GM12878 (cell line): ENCODE measurements around the gene ZDHHC18. TPM values are rescaled to one million over a fixed set of nuclear protein-coding genes. Genes with fewer than 3 reads are reported as not detected.

Experiments used
- CHD2 ChIP-seq: IDR thresholded peaks from 2 replicates; pipeline ENCODE4 v1.6.1; 2011; ENCODE audit warnings: low read depth, low read length, improper control_type of control experiment, borderline replicate concordance
- CUX1 ChIP-seq: IDR thresholded peaks from 2 replicates; pipeline ENCODE4 v1.6.1; 2012; ENCODE audit warnings: improper control_type of control experiment, low read depth, low read length; ENCODE audit not compliant: insufficient replicate concordance
- FOS ChIP-seq: IDR thresholded peaks from 3 replicates; pipeline ENCODE4 v1.6.1; 2011; ENCODE audit warnings: borderline replicate concordance; ENCODE audit not compliant: insufficient read length; ENCODE audit errors: extremely low read depth
- MEF2B ChIP-seq: fragments of 450-650 bp; IDR thresholded peaks from 2 replicates; pipeline ENCODE4 v1.6.1; 2018; ENCODE audit warnings: mild to moderate bottlenecking, moderate library complexity; ENCODE audit not compliant: partially characterized antibody, poor library complexity, severe bottlenecking
- NR2F1 ChIP-seq: fragments of 450-650 bp; conservative IDR thresholded peaks from 2 replicates; pipeline ENCODE4 v1.6.1; 2017; ENCODE audit warnings: mild to moderate bottlenecking
- RELB ChIP-seq: fragments of 450-650 bp; IDR thresholded peaks from 2 replicates; pipeline ENCODE4 v1.6.1; 2017; ENCODE audit warnings: low read depth, mild to moderate bottlenecking, moderate library complexity
- RUNX3 ChIP-seq: IDR thresholded peaks from 2 replicates; pipeline ENCODE4 v1.6.1; 2012; ENCODE audit warnings: low read length, inconsistent platforms
- SKIL ChIP-seq: fragments of 450-650 bp; IDR thresholded peaks from 2 replicates; pipeline ENCODE4 v1.6.1; 2017; ENCODE audit warnings: mild to moderate bottlenecking, low read depth, inconsistent platforms; ENCODE audit not compliant: poor library complexity, severe bottlenecking
- ZNF592 ChIP-seq: fragments of 450-650 bp; IDR thresholded peaks from 2 replicates; pipeline ENCODE4 v1.6.1; 2017; ENCODE audit warnings: mild to moderate bottlenecking, moderate library complexity
- ZSCAN29 ChIP-seq: fragments of 450-650 bp; IDR thresholded peaks from 2 replicates; pipeline ENCODE4 v1.6.1; 2017; ENCODE audit warnings: mild to moderate bottlenecking, moderate library complexity
- polyA plus RNA-seq, 11 experiments: library from polyadenylated mRNA; depleted of rRNA in 4 of 11; unstranded in 6 of 11; stranded (reverse) in 5 of 11; fragments of >200 nt; fragmentation: Nextera tagmentation in 4 of 11; fragmentation: Illumina TruSeq in 1 of 11; extraction: Ambion mirVana in 4 of 11; extraction: Trizol in 1 of 11; gene quantifications; 1 replicate in 1 of 11; 2 replicates in 10 of 11; pipeline versions ENCODE4 v1.2.1 to v1.2.3, GENCODE V29; 2011 to 2016; ENCODE audit warnings: inconsistent platforms in 2 of 11, missing spikeins in 2 of 11, low read depth in 1 of 11
- total RNA-seq, 4 experiments: library from RNA; depleted of rRNA in 3 of 4; stranded (reverse); fragments of >200 nt in 3 of 4; fragmentation: Illumina TruSeq in 1 of 4; extraction: Trizol in 1 of 4; gene quantifications; 2 replicates each; pipeline versions ENCODE4 v1.2.1 to v1.2.3, GENCODE V29; 2013 to 2021

ZDHHC18 gene
- total and polyA plus RNA-seq, 10 of the 15 experiments (the other 5 are each of a cell fraction or from before 2014, with no cell fraction given): 0.40 to 81.2 (median 21.3) TPM

GRCh38 chr1:26838474-26839338 is 12.2 kb downstream of the ZDHHC18 start (continued):
- TF ChIP-seq CUX1 (peak; percentile 71), RELB (peak; percentile 96), ZSCAN29 (peak; percentile 5; the same call in 1 of the 2 replicates), SKIL (peak; percentile 83), MEF2B (peak; percentile 69), ZNF592 (peak; percentile 73; the same call in 1 of the 2 replicates), NR2F1 (peak; percentile 99), CHD2 (peak; percentile 70; the same call in 1 of the 2 replicates), RUNX3 (peak; percentile 98), FOS (no peak)
